GM18505 (cell line): Measurements from ENCODE around the gene DBX2.
"Not testable (repeated sequence)": the region's sequence is repeated elsewhere in the genome, so short reads cannot be mapped to it uniquely, and the experiment has no call there.

ENCODE experiments used
- ATAC-seq: cut with Tn5 transposase; IDR thresholded peaks from one replicate; pipeline ENCODE4 v1.9.1; 2021; ENCODE audit not compliant: unreplicated experiment
- POLR2A ChIP-seq: IDR thresholded peaks from 4 replicates; pipeline ENCODE4 v1.6.1; 2011; ENCODE audit warnings: borderline replicate concordance; ENCODE audit not compliant: insufficient read depth, insufficient read length; ENCODE audit errors: extremely low read depth

The DBX2 gene

GRCh38 chr12:45049912-45050750, 768 bp downstream of the DBX2 start:
- no peak for ATAC-seq
- no peak for TF ChIP-seq POLR2A

DNA sequence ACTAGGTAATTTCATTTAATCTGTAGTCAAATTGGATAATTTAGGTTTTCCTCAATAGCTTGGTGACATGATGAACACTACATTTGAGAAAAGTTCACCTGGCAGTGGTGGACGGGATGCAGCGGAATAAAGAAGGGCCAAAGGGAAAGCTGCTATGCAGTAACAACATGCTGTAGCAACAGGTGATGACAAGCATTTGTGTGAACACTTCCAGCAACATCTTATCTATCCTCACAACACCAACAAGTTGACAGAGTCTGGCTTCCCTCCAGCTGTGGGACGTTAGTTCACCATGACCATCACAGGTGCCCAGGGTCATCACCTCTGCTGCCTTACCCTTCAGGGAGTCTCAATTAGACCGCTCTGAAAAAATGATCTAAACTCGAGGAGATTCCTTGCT, 8.3 kb downstream of the DBX2 start:
- TF ChIP-seq POLR2A: no peak
- no peak for ATAC-seq

DNA sequence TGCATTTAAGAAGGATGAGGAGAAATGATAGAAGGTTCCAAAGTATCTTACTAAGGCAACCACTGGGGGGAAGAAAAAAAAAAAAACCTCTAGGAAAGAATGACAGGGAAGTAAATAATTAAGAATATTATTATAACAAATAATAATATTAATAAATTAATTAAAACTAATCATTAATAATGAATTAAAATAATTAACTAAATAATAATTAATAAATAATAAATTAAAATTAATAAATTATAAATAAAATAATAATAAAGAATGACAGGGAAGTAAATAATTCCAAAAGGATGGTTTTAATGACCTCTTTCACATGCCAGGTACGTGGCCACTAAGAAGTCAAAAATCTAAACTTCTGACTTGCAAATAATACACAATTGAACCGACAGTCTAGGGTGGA, 9.9 kb downstream of the DBX2 start:
- TF ChIP-seq POLR2A: no peak
- no peak for ATAC-seq

- no peak for TF ChIP-seq POLR2A
- no peak for ATAC-seq
Measured at GRCh38 chr12:45039757-45040156, 11.1 kb downstream of the DBX2 start.

GRCh38 chr12:45034861-45035265, 16.0 kb downstream of the DBX2 start:
- no peak for ATAC-seq
- TF ChIP-seq POLR2A: no peak

DNA sequence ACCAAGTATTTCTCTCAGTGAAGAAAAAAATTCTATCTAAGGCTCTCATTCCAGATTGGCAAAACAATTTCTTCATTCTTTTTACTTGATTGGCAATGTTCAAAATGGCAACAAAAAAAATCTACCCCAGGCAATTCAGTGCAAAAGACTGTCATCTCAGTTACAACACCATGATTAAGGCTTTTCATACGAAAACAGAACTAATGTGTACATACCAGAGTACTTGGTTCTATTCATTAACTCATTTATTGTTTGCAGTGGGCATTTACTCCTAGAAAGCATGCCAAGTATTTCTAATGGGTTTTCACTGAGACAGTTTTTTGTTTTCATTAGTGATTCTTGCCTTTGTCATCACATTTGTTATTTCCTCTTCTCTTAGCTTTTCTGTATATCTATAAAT, 33.0 kb downstream of the DBX2 start:
- no peak for ATAC-seq
- no peak for TF ChIP-seq POLR2A

GRCh38 chr12:45014396-45014795, 36.5 kb downstream of the DBX2 start:
- no peak for ATAC-seq
- TF ChIP-seq POLR2A: no peak

DNA sequence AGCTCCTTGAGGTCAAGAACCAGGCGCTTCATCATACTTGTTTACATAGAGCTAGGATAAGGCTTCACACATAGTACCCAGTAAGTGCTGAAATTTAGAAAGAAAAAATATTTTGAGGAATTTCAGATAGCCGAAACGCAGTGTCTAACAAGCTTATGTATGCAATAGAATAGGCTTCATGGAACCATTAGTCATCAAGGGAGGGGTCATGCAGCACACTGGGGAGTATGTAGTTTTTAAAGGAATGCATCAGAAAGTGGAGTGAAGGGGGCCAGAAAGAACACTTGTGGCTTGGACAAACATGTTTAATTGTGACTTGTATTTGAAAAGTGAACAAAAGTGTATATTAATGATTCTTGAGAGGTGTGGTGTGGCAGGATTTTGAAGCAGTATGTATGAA, 38.1 kb downstream of the DBX2 start:
- no peak for TF ChIP-seq POLR2A
- ATAC-seq: no peak

- TF ChIP-seq POLR2A: no peak
- no peak for ATAC-seq
Measured at GRCh38 chr12:45010059-45010458, 40.8 kb downstream of the DBX2 start.

- ATAC-seq: no peak
Measured at GRCh38 chr12:45008211-45008610, 42.7 kb downstream of the DBX2 start.

DNA sequence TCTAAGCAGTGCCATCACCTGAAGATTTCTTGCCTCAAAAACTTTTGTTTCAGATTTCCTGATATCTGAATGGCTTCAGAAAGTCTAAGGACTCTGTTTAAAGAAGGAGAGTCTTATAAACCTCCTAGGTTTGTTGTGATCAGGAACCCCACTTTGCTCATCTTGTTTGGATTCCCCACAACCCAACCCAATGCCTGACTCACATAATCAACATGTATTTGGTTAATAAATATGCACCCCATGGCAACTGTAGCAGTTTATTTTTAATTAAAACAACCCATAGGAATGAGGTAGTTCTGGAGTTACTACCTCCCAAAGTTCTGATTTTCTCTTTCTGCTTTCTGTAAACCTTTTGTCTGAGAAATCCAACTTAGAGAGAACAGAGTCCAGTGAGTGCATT, 51.5 kb downstream of the DBX2 start:
- ATAC-seq: no peak
- no peak for TF ChIP-seq POLR2A

More at GRCh38 chr12:45008211-45008610, 42.7 kb downstream of the DBX2 start:
- no peak for TF ChIP-seq POLR2A

- no peak for ATAC-seq
- TF ChIP-seq POLR2A: no peak
Measured at GRCh38 chr12:44993161-44993560, 57.7 kb downstream of the DBX2 start.

GRCh38 chr12:44984863-44985262, 66.0 kb downstream of the DBX2 start:
- ATAC-seq: not testable (repeated sequence)

DNA sequence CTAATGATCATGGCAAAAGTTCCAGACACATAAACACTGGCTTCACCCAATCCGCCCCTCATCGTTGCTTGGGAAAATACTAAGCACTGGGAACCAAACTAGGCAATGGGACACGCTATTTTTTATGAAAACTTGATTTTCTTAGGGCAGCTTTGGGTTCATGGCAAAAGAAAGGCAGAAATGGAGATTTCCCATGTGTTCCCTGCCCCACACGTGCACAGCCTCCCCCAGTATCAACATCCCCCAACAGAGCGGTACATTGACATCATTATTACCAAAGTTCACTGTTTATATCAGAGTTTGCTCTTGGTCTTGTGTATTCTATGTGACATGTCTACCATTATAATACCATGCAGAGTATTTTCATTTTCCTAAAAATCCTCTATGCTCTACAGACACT, 71.0 kb downstream of the DBX2 start:
- no peak for TF ChIP-seq POLR2A
- ATAC-seq: no peak

- no peak for ATAC-seq
- no peak for TF ChIP-seq POLR2A
Measured at GRCh38 chr12:44976246-44976645, 74.7 kb downstream of the DBX2 start.
